Amniotic epithelial cell (primary cell): ENCODE data around the gene MIF4GD.

Experiments used
- DNase-seq: peaks from one replicate; pipeline ENCODE4 v3.0.0-alpha.2; 2010; ENCODE audit warnings: low read depth

Gene MIF4GD

DNA sequence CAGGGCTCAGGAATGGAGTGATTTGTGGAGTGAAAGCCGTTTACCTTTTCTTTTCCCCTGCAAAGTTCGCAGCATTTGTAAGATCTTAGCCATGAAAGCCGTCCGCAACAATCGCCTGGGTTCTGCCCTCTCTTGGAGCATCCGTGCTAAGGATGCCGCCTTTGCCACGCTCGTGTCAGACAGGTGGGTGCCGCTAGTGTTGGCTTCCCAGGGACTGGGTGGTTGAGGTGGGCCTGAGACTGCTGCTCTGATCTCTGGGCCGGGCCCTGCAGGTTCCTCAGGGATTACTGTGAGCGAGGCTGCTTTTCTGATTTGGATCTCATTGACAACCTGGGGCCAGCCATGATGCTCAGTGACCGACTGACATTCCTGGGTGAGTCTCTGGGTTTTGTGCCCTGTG lies 38.2 kb downstream of the MIF4GD start:
- DNase-seq: no peak

DNA sequence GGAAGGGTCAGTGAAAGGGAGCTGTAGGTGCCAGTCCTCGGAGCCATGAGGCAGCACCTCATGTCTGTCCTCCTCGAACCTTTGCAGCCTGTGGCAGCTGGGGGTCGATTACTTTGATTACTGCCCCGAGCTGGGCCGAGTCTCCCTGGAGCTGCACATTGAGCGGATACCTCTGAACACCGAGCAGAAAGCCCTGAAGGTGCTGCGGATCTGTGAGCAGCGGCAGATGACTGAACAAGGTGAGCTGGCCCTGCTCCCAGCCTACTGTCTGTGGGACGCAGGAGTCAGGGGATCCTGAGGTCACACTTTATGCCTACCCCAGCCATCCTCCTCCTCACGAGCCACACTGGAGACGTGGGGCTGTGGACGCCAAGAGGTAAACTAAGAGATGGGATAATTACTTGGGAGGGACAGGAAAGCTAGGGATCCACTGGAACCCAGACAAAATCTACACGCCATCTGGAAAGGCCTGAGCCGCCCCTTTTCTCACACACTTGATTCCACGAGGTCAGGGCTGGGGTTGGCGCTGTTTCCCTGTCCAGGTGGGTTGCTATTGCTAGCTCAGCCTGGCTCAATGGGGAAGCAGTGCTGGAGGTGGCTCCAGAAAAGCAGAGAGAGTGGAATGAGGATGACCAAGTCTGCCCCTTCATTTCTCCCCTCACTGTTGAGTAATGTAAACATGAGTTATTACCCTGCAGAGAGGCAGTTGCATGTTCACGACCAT lies 39.1 kb downstream of the MIF4GD start:
- DNase-seq: no peak

- DNase-seq: no peak
These were observed 40.0 kb downstream of the MIF4GD start for GRCh38 chr17:75231071-75231470.

DNA sequence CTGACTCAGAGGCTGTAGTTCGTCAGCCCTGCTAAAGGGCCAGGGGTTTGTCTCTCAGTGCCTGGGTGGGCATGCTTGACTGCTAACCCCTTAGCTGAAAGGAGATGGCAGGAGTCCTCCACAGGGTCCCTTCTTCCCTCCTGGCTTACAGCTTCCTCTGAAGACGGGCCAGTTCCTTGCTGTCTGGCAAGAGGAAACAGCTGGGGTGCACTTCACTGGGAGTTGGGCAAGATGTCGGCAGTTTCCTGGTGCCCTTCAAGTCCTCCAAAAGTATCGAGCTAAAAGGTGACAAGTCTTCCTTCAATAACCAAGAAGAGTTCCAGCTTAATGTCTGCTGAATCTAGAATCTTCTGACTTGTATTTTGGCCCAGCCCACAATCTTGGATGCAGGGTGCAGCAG lies 42.2 kb downstream of the MIF4GD start:
- DNase-seq: no peak

- DNase-seq: no peak
These were observed 42.7 kb downstream of the MIF4GD start for GRCh38 chr17:75228305-75228704.

DNA sequence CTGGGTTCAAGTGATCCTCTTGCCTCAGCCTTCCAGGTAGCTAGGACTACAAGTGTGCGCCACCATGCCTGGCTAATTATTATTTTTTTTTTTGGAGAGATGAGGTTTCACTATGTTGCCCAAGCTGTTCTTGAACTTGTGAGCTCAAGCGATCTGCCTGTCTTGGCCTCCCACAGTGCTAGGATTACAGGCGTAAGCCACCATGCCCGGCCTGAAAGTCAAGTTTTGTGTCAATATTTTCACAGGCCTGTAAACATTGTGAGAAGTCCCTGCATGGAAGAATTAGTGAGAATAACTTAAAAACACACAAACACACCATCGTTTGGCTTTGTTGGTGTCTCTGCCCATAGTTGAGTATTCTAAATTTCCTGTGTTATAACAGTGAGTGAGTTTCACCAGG lies 43.3 kb downstream of the MIF4GD start:
- no peak for DNase-seq

GRCh38 chr17:75225016-75225415 lies 46.0 kb downstream of the MIF4GD start:
- DNase-seq: no peak

DNA sequence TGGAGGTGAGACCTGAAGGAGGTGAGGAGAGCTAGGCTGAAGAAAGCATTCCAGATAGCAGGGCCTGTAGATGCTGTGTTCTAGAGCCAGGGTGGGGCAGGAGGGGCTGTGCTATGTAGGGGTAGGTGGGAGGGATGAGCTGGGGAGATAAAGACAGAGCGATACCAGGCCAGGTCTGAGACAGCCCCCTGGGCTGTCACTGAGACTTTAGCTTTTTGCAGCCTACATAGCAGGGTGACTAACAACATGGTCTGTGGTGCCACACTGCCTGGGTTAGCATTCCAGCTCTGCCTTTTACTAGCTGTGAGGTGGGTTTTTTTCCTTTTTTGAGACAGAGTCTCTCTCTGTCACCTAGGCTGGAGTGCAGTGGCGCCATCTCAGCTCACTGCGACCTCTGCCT lies 51.2 kb downstream of the MIF4GD start:
- DNase-seq: no peak

DNA sequence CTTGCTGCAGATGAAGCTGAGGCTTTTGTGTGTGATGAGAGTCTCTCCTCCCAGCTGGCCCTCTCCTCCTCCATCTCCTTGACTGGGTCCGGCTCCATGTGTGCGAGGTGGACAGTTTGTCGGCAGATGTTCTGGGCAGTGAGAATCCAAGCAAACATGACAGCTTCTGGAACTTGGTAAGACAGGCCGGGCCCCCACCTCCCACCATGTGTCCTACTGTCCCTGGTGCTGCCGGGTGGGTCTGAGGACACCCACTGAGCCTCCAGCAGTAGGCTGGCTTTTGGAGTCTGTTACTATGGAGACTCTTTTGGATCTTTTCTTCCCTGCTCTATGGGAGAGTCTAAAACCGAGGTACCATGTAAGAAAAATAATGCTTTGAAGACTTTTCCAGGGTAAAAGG lies 52.9 kb downstream of the MIF4GD start:
- no peak for DNase-seq
